GM21423 (cell line): ENCODE results near the gene BPIFB2.
"Not testable (repeated sequence)": the region's sequence is repeated elsewhere in the genome, so short reads cannot be mapped to it uniquely, and the experiment has no call there.

Source experiments
- ATAC-seq: cut with Tn5 transposase; IDR thresholded peaks from one replicate; pipeline ENCODE4 v1.9.1; 2021; ENCODE audit warnings: mild to moderate bottlenecking, moderate library complexity; ENCODE audit not compliant: unreplicated experiment

Gene BPIFB2

GRCh38 chr20:33007376-33008335 is at the start of gene BPIFB2:
Gene BPIFB2 (plus strand): TSS chr20:33007704. CDS start chr20:33008575, 871 bp downstream.
- no peak for ATAC-seq

- ATAC-seq = no peak
Observed at GRCh38 chr20:32958574-32958973, 48.9 kb upstream of the BPIFB2 start.

- no peak for ATAC-seq
Observed at GRCh38 chr20:32959351-32960221, 47.9 kb upstream of the BPIFB2 start.

GRCh38 chr20:32960222-32960518 is 47.3 kb upstream of the BPIFB2 start:
- no peak for ATAC-seq

GRCh38 chr20:32960849-32961731 is 46.4 kb upstream of the BPIFB2 start:
- no peak for ATAC-seq

- ATAC-seq = no peak
Observed at GRCh38 chr20:32962053-32962452, 45.5 kb upstream of the BPIFB2 start.

- ATAC-seq = not testable (repeated sequence)
Observed at GRCh38 chr20:32962646-32963045, 44.9 kb upstream of the BPIFB2 start.

- no peak for ATAC-seq
Observed at GRCh38 chr20:32963176-32963575, 44.3 kb upstream of the BPIFB2 start.

- ATAC-seq = no peak
Observed at GRCh38 chr20:32964575-32964974, 42.9 kb upstream of the BPIFB2 start.

GRCh38 chr20:32965115-32965514 is 42.4 kb upstream of the BPIFB2 start:
- no peak for ATAC-seq

GRCh38 chr20:32965581-32966373 is 41.7 kb upstream of the BPIFB2 start:
- no peak for ATAC-seq

GRCh38 chr20:32966382-32966781 is 41.1 kb upstream of the BPIFB2 start:
- no peak for ATAC-seq

GRCh38 chr20:32966881-32967781 is 40.4 kb upstream of the BPIFB2 start:
- ATAC-seq = no peak

- ATAC-seq = no peak
Observed at GRCh38 chr20:32967961-32968457, 39.5 kb upstream of the BPIFB2 start.

GRCh38 chr20:32968478-32969241 is 38.8 kb upstream of the BPIFB2 start:
- ATAC-seq = no peak

GRCh38 chr20:32969356-32970114 is 38.0 kb upstream of the BPIFB2 start:
- no peak for ATAC-seq
